HepG2 (cell line): ENCODE measurements around the gene TPCN2. TPM values are rescaled to one million over a fixed set of nuclear protein-coding genes. Genes with fewer than 3 reads are reported as not detected.

ENCODE experiments used
- ATAC-seq: fragments of 200-7000 bp; cut with Tn5 transposase; 3 replicates; pipeline ENCODE4 v1.9.1; 2020; ENCODE audit warnings: mild to moderate bottlenecking, moderate library complexity
- BruUV-seq: library from RNA; stranded (reverse); fragments of 400-500 nt; replicated peaks from 2 replicates; lab custom pipeline; 2021; lab: Mats Ljungman, UMichigan
- CTCF ChIA-PET: fragments of 300-600 bp; formaldehyde crosslinking; extraction: SDS; loops from one replicate; lab custom pipeline; 2021; ENCODE audit warnings: low total read pairs, inconsistent platforms, low intra/inter-chr PET ratio; lab: Yijun Ruan, JAX
- POLR2A ChIA-PET: fragments of 350-600 bp; sonication (Branson Sonifier 250); formaldehyde crosslinking; loops from one replicate; lab custom pipeline; 2020; ENCODE audit warnings: antibody characterized with exemption, inconsistent platforms; lab: Yijun Ruan, JAX
- DNase-seq: peaks from one replicate; pipeline ENCODE4 v3.0.0-alpha.2; 2015; ENCODE audit warnings: low spot score
- FAIRE-seq: peaks from 3 replicates; lab custom pipeline; 2011; peaks lifted over from hg19 to GRCh38; lab: Jason Lieb, UNC
- H2AFZ ChIP-seq: one replicate; pipeline ENCODE4 v1.6.1; 2011; ENCODE audit warnings: low read length, inconsistent platforms
- H3K27ac ChIP-seq: fragments of 300-600 bp; 3 replicates; pipeline ENCODE4 v1.8.0; 2011; ENCODE audit warnings: mixed run types, mild to moderate bottlenecking, mixed read lengths, low read length, inconsistent platforms; ENCODE audit not compliant: insufficient read depth; ENCODE audit errors: extremely low read length
- H3K27me3 ChIP-seq, 2 experiments: fragments of 200-600 bp in 1 of 2; 2 replicates in 1 of 2; 3 replicates in 1 of 2; pipeline versions ENCODE4 v1.6.0 to v1.8.0; 2011; ENCODE audit warnings: low read length in 2 of 2, mild to moderate bottlenecking in 2 of 2, moderate library complexity in 2 of 2, inconsistent platforms in 1 of 2; ENCODE audit not compliant: insufficient read depth in 2 of 2, control insufficient read depth in 1 of 2
- H3K36me3 ChIP-seq, 2 experiments: fragments of 200-600 bp in 1 of 2; replicated peaks in 1 of 2; 2 replicates in 1 of 2; 3 replicates in 1 of 2; pipeline versions ENCODE4 v1.5.1 to v1.8.0; 2011; ENCODE audit warnings: low read length in 2 of 2, inconsistent platforms in 1 of 2; ENCODE audit not compliant: insufficient read depth in 2 of 2, control insufficient read depth in 1 of 2
- H3K4me1 ChIP-seq: 2 replicates; pipeline ENCODE4 v1.5.1; 2012; ENCODE audit warnings: low read length, inconsistent platforms; ENCODE audit not compliant: insufficient read depth
- H3K4me2 ChIP-seq: 2 replicates; pipeline ENCODE4 v1.6.0; 2011; ENCODE audit warnings: low read depth, low read length, inconsistent platforms
- H3K4me3 ChIP-seq, 3 experiments: fragments of 200-600 bp in 1 of 3; sonication (generic), shearing (Covaris generic) in 1 of 3; replicated peaks in 1 of 3; 2 replicates each; pipeline ENCODE4 v1.5.1; 2011 to 2016; ENCODE audit warnings: low read length in 3 of 3, inconsistent platforms in 2 of 3, low read depth in 2 of 3, mild to moderate bottlenecking in 2 of 3, control low read depth in 1 of 3, mixed read lengths in 1 of 3; ENCODE audit not compliant: insufficient read depth in 1 of 3
- H3K79me2 ChIP-seq: one replicate; pipeline ENCODE4 v1.6.1; 2011; ENCODE audit warnings: low read length, inconsistent platforms; ENCODE audit not compliant: insufficient read depth
- H3K9ac ChIP-seq: 2 replicates; pipeline ENCODE4 v1.6.0; 2011; ENCODE audit warnings: mild to moderate bottlenecking, low read depth, low read length, inconsistent platforms; ENCODE audit not compliant: insufficient read depth
- H3K9me3 ChIP-seq: 2 replicates; pipeline ENCODE4 v1.5.1; 2012; ENCODE audit warnings: mild to moderate bottlenecking, low read length
- H4K20me1 ChIP-seq: 2 replicates; pipeline ENCODE4 v1.6.0; 2011; ENCODE audit warnings: inconsistent platforms, mild to moderate bottlenecking, low read length, moderate library complexity; ENCODE audit not compliant: insufficient read depth
- ARID2 ChIP-seq: sonication (generic); formaldehyde crosslinking; IDR thresholded peaks from 2 replicates; pipeline ENCODE4 v1.8.1; 2022; ENCODE audit warnings: mild to moderate bottlenecking, missing genetic modification reagents, borderline replicate concordance
- FOXA1 ChIP-seq, 2 experiments: fragments of 450-650 bp in 1 of 2; sonication (generic) in 1 of 2; formaldehyde crosslinking in 1 of 2; IDR thresholded peaks; 2 replicates each; pipeline versions ENCODE4 v1.4.0 to v1.6.1; 2016 to 2020; ENCODE audit warnings: missing genetic modification reagents in 1 of 2
- KLF6 ChIP-seq: IDR thresholded peaks from 2 replicates; pipeline ENCODE4 v1.8.0; 2016; ENCODE audit warnings: missing biosample characterization, missing genetic modification reagents
- MYC ChIP-seq: sonication (generic); formaldehyde crosslinking; IDR thresholded peaks from 2 replicates; pipeline ENCODE4 v1.9.0; 2021; ENCODE audit warnings: missing genetic modification reagents, borderline replicate concordance
- SCMH1 ChIP-seq: sonication (generic); formaldehyde crosslinking; IDR thresholded peaks from 2 replicates; pipeline ENCODE4 v1.9.0; 2021; ENCODE audit warnings: missing genetic modification reagents, mild to moderate bottlenecking, borderline replicate concordance
- ZNF766 ChIP-seq: sonication (generic); formaldehyde crosslinking; IDR thresholded peaks from 2 replicates; pipeline ENCODE4 v1.5.0; 2020; ENCODE audit warnings: missing genetic modification reagents, borderline replicate concordance
- WGBS: methylation state at CpG from one replicate; pipeline ENCODE4 v1.1.6; 2017; ENCODE audit warnings: low lambda C conversion rate; 5-methylcytosine and 5-hydroxymethylcytosine counted together
- in situ Hi-C: cut with HindIII; loops from 2 replicates; pipeline ENCODE4 v1.10.0; 2017; ENCODE audit warnings: low pct_unique_long_range_greater_than_20kb; ENCODE audit not compliant: extremely low pct_ligation_motif_present
- intact Hi-C: fragments of 100-400 bp; cut with micrococcal nuclease; formaldehyde crosslinking; loops from one replicate; pipeline ENCODE4 v1.10.0; 2022; ENCODE audit not compliant: unreplicated experiment
- polyA plus RNA-seq, 8 experiments: library from polyadenylated mRNA; depleted of rRNA in 3 of 8; stranded (reverse) in 7 of 8; unstranded in 1 of 8; fragments of >200 nt; fragmentation: Illumina TruSeq in 4 of 8; extraction: Trizol in 4 of 8; gene quantifications; 2 replicates each; pipeline versions ENCODE4 v1.2.1 to v1.2.3, GENCODE V29; 2011 to 2016; ENCODE audit warnings: low read depth in 4 of 8, missing spikeins in 1 of 8, mixed read lengths in 1 of 8; ENCODE audit not compliant: insufficient read depth in 1 of 8
- total RNA-seq, 5 experiments: library from RNA; depleted of rRNA; stranded (reverse); fragments of >200 nt; fragmentation: Illumina TruSeq; extraction: Trizol; gene quantifications; 2 replicates each; pipeline ENCODE4 v1.2.3, GENCODE V29; 2016; ENCODE audit warnings: low read depth in 1 of 5
- TF ChIP-seq, protein P1 (sequence below): IDR thresholded peaks from 2 replicates; pipeline ENCODE4 v1.6.1; 2016
- TF ChIP-seq, protein P2 (sequence below): sonication (generic); IDR thresholded peaks from 2 replicates; pipeline ENCODE4 v1.6.1; 2016; ENCODE audit warnings: low read depth, borderline replicate concordance
- TF ChIP-seq, protein P3 (sequence below): sonication (generic); formaldehyde crosslinking; IDR thresholded peaks from 2 replicates; pipeline ENCODE4 v1.4.0; 2020; ENCODE audit warnings: missing genetic modification reagents
- TF ChIP-seq, protein P4 (sequence below): sonication (generic); formaldehyde crosslinking; IDR thresholded peaks from 2 replicates; pipeline ENCODE4 v1.9.0; 2021; ENCODE audit warnings: missing genetic modification reagents, borderline replicate concordance

The TPCN2 gene
- total and polyA plus RNA-seq, 2 of the 13 experiments (the other 11 are each of a cell fraction or from before 2014, with no cell fraction given) = 5.6 to 5.9 TPM

DNA sequence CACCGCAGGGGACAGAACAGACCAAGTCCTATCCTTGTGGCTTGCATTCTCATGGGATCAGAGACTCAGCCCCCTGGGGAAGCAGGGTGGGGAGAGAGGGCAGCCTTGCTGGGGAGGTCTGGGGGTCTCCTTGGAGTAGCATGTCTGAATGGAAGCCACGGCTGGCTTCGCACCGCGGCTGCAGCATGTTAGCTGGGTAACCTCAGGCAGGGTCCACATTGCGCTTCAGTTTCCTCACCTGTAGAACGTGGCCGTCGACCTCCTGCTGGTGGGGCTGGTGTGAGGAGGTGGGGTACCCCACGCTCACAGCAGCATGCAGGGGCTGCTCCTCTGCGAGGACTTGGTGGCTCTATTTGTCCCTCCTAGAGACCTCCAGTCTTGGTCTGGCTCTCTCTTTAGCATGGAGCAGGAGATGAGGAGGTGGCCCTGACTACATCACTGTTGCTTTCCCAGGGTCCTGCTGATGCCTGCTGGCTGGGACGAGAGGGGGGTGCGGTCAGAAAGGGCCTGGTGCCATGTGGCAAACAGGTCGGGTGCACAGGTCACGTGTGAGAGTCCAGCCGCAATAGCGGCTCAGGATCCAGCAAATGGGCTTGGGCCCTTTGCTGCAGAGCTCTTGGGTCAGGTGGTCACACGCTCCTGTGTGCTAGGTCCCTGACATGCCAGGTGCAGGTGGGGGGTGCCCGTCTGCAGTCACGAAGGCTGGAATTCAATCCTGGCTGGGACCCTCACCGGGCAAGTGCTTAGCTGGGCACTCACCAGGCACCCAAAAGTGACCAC is 71.6 kb downstream of the TPCN2 start:
- Histone ChIP-seq H2AFZ (no peak overlapping the region), H3K27me3 (peaks cover 5 to 27% of the 10 kb centered on the region in 2 experiments; a peak in 4 of 5 replicates), H3K4me1 (peaks cover 28% of the 10 kb centered on the region), H3K9me3 (no peaks in the 10 kb centered on the region), H3K9ac (no peak overlapping the region), H4K20me1 (no peaks in the 10 kb centered on the region; the same call in 1 of the 2 replicates), H3K27ac (no peak overlapping the region), H3K4me3 (no peak overlapping the region), H3K4me2 (no peak overlapping the region), H3K79me2 (no peaks in the 10 kb centered on the region), H3K36me3 (no peaks in the 10 kb centered on the region)
- no peak for DNase-seq
- TF ChIP-seq, protein P1, sequence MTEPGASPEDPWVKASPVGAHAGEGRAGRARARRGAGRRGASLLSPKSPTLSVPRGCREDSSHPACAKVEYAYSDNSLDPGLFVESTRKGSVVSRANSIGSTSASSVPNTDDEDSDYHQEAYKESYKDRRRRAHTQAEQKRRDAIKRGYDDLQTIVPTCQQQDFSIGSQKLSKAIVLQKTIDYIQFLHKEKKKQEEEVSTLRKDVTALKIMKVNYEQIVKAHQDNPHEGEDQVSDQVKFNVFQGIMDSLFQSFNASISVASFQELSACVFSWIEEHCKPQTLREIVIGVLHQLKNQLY (CRISPR knock-in tag) = no peak
- TF ChIP-seq KLF6 (CRISPR knock-in tag) (no peak), FOXA1 (IDR thresholded peaks at IDR 0.05) (no peak), FOXA1 (CRISPR knock-in tag; IDR thresholded peaks at IDR 0.05) (no peak), ARID2 (CRISPR knock-in tag) (no peak), SCMH1 (CRISPR knock-in tag) (no peak), ZNF766 (CRISPR knock-in tag) (no peak), MYC (CRISPR knock-in tag) (no peak)
- TF ChIP-seq, protein P2, sequence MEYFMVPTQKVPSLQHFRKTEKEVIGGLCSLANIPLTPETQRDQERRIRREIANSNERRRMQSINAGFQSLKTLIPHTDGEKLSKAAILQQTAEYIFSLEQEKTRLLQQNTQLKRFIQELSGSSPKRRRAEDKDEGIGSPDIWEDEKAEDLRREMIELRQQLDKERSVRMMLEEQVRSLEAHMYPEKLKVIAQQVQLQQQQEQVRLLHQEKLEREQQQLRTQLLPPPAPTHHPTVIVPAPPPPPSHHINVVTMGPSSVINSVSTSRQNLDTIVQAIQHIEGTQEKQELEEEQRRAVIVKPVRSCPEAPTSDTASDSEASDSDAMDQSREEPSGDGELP = no peak
- TF ChIP-seq, protein P3, sequence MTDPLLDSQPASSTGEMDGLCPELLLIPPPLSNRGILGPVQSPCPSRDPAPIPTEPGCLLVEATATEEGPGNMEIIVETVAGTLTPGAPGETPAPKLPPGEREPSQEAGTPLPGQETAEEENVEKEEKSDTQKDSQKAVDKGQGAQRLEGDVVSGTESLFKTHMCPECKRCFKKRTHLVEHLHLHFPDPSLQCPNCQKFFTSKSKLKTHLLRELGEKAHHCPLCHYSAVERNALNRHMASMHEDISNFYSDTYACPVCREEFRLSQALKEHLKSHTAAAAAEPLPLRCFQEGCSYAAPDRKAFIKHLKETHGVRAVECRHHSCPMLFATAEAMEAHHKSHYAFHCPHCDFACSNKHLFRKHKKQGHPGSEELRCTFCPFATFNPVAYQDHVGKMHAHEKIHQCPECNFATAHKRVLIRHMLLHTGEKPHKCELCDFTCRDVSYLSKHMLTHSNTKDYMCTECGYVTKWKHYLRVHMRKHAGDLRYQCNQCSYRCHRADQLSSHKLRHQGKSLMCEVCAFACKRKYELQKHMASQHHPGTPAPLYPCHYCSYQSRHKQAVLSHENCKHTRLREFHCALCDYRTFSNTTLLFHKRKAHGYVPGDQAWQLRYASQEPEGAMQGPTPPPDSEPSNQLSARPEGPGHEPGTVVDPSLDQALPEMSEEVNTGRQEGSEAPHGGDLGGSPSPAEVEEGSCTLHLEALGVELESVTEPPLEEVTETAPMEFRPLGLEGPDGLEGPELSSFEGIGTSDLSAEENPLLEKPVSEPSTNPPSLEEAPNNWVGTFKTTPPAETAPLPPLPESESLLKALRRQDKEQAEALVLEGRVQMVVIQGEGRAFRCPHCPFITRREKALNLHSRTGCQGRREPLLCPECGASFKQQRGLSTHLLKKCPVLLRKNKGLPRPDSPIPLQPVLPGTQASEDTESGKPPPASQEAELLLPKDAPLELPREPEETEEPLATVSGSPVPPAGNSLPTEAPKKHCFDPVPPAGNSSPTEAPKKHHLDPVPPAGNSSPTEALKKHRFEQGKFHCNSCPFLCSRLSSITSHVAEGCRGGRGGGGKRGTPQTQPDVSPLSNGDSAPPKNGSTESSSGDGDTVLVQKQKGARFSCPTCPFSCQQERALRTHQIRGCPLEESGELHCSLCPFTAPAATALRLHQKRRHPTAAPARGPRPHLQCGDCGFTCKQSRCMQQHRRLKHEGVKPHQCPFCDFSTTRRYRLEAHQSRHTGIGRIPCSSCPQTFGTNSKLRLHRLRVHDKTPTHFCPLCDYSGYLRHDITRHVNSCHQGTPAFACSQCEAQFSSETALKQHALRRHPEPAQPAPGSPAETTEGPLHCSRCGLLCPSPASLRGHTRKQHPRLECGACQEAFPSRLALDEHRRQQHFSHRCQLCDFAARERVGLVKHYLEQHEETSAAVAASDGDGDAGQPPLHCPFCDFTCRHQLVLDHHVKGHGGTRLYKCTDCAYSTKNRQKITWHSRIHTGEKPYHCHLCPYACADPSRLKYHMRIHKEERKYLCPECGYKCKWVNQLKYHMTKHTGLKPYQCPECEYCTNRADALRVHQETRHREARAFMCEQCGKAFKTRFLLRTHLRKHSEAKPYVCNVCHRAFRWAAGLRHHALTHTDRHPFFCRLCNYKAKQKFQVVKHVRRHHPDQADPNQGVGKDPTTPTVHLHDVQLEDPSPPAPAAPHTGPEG (CRISPR knock-in tag) = no peak
- TF ChIP-seq, protein P4, sequence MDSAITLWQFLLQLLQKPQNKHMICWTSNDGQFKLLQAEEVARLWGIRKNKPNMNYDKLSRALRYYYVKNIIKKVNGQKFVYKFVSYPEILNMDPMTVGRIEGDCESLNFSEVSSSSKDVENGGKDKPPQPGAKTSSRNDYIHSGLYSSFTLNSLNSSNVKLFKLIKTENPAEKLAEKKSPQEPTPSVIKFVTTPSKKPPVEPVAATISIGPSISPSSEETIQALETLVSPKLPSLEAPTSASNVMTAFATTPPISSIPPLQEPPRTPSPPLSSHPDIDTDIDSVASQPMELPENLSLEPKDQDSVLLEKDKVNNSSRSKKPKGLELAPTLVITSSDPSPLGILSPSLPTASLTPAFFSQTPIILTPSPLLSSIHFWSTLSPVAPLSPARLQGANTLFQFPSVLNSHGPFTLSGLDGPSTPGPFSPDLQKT = no peak
- WGBS = 60% methylated on average over 9 of the region's 21 CpGs
- BruUV-seq = no TSS peak
- intact Hi-C loops = loop anchor here (5.0 kb wide), 1 partner anchor 307 kb away; no protein-coding TSS in a partner anchor
- no peak for FAIRE-seq
- ATAC-seq = no peak
- ChIA-PET POLR2A (interaction anchor here (0.6 kb wide), 1 partner anchor 548 kb away, joined by 5 read pairs; no protein-coding TSS in a partner anchor), CTCF (no interaction called here)
- in situ Hi-C loops = loop anchor here (5.0 to 10.0 kb wide), 2 partner anchors 175 to 537 kb away; partner anchors contain the start of gene MYEOV
